NCI-H1930 (cell line): Measurements from ENCODE around the gene PLA2G4C.
A peak's percentile ranks its signal among the peaks of the same experiment; 100 is the strongest.

Experiments used
- DNase-seq, 2 experiments: peaks; one replicate each; lab custom pipeline; 2025; lab: John Stamatoyannopoulos, UW

Gene PLA2G4C, protein sequence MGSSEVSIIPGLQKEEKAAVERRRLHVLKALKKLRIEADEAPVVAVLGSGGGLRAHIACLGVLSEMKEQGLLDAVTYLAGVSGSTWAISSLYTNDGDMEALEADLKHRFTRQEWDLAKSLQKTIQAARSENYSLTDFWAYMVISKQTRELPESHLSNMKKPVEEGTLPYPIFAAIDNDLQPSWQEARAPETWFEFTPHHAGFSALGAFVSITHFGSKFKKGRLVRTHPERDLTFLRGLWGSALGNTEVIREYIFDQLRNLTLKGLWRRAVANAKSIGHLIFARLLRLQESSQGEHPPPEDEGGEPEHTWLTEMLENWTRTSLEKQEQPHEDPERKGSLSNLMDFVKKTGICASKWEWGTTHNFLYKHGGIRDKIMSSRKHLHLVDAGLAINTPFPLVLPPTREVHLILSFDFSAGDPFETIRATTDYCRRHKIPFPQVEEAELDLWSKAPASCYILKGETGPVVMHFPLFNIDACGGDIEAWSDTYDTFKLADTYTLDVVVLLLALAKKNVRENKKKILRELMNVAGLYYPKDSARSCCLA

DNA sequence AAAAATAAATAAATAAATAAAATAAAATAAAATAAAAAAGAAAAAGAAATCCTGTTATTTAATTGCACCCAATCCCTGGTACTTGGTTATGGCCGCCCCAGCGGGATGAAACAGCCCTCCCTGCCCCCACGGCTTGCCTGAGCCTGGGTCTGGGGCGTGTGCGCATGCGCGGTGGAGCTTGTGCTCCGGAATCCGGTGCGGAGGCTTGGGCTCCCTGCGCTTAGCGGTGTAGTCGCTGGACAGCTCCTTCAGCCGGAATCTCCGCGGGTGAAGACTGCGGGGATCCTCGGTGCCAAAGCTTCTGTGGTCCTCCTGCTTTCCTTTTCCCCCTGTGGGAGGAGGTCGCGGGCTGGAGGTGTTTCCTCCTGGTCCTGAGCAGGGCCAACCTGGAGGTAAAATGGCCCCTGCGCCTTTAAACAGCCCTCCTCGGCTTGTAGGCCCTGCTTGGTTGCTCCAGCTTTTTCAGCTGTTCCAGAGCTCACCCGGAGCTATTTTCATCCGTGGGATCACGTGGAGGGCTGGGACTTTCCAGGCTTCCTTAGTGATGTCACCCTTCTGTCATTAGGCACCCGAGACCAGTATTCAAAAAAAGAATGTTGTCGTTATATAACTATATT is at the start of gene PLA2G4C:
Gene PLA2G4C (minus strand): TSS at position 468 of the 617 bp plus-strand sequence. CDS start 4,288 bp downstream, outside the sequence.
- DNase-seq, result peak; percentile 82 to 94

DNA sequence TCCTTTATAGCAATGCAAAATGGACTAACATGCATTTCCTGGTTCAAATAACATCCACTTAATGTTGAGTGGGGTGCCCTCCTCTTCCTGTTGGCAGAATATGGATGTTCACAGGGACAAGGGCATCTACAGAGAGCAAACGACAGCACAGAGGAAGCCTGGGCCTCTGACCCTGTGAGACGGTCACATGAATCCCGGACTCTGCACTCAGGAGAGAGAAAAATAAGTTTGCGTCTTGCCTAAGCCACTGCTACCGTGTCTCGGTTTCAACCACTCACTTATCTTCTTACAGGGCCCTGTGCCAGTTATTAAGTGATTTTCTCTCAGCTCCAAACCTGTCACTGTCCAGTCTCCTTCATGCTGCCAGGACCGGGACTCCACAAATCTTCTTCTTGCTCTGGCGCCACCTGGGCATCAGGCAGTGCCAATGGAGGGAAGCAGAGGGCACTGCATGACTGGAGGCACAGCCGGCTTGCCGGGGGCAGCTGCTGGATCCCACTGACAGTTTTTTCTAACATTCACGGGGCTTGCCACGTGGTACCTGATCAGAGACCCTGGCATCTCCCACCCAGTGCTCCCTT is 47.7 kb upstream of the PLA2G4C start:
- no peak for DNase-seq

DNA sequence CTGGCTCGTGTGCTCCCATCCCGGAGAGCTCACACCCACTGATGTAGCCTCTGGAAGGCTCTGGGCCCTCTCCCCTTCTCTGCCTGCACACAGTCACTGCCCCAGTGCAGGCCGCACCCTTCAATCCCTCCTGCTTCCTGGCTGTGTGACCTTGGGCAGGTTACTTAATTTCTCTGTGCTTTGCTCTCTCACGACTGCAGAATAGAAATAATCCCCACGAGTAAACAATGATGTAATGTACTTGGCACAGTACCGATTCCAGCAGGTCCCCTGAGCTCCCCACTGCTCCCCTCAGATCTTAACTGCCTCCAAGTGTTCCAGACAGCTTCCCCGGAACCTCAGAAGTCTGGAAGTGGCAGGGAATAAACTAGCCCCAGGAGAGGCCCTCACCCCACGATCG is 43.4 kb upstream of the PLA2G4C start:
- DNase-seq, result no peak

DNA sequence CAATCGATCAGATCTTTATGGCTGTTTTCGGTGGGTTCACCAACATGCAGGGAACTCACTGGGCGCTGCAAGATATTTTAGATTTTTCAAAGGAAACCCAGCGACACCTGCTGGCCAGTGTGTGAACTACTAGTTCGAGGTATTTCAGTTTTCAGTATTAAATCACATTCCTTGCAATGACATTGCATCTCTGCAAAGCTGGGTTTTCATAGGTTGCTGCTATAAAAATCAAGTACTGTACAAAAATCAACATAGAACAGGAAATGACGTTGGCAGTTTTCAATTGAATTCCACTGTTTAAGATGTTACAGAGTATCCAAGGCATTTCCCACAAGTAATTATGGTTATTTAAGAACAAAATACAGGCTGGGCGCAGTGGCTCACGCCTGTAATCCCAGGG is 41.9 kb upstream of the PLA2G4C start:
- DNase-seq, result peak in 1 of 2 experiments; percentile 64

DNA sequence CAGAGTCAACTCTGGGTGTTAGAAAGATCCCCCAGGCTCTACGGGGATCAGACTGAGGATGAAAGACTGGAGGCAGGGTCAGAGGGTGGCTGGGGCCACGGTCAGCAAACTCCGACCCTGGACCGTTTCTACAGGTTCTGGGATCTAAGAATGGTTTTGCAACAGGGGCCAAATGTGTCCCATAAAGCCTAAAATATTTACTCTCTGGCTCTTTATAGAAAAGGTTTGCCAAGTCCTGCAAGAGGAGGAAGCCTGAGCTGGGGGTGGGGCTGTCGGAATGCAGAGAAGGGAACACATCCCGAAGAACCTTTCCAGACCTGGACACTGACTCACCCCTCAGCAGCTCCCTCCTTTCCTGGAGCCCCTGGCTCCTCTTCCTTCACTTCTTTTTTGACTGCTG is 38.8 kb upstream of the PLA2G4C start:
- no peak for DNase-seq

DNA sequence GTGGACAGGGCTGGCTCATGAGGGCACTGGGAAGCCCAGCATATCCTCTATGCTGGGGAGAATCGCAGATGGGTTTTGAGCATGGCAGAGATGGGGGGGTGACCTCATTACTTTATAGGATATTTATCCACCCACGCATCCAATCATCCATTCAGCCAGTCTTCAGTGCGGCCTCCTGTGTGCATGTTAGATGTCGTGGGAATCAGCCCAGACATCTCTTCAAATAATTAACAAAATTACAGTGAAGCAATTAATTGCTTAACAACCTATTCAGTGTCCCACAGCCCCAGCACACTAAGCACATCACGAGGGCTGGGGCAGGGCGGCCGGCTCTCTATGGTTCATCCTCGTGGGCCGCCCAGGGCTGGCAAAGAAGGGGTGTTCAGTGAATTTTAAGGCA is 38.0 kb upstream of the PLA2G4C start:
- DNase-seq, result no peak

DNA sequence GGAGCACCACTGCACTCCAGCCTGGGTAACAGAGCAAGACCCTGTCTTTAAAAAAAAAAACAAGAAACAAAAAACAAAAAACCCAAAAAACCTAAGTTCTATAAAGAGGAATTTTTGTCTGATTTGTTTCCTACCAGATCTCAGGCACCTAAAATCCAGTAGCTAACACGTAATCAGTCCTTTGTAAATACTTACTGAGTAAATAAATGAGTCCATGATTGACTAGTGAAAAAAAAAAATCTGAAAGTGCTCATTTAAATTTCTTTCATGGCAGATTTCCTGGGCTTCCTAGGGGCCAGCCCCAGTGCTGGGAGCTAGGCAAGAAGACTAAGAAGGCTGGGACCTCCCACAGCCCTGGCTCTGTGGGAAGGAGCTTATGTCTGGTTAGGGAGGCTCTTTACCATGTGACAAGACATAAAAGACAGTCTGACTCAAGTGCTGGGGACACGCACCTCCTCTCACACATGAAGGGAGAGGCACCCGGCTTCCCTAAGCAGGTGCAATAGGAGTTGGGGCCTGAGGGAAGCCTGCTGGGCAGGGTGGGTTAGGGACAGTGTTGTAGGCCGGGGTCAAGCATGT is 37.1 kb upstream of the PLA2G4C start:
- DNase-seq, result no peak

DNA sequence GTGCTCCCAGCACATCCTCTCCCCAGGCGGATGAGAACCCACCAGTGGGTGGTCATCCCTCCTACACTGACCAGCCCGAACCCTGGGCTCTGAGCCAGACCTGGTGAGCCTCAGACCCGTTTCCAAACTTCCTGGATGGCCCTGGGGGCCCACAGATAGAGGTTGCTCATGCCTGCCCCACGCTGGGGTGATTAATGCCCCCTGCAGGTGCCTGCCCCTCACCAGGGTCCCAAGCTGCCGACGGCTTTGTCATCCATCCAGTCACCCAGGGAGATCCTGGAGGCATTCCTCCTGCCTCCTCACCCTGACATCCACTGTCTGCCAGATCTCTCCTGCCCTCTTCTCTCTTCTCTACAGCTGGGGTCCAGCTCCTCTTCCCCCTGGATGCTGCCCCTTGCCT is 28.4 kb upstream of the PLA2G4C start:
- no peak for DNase-seq

DNA sequence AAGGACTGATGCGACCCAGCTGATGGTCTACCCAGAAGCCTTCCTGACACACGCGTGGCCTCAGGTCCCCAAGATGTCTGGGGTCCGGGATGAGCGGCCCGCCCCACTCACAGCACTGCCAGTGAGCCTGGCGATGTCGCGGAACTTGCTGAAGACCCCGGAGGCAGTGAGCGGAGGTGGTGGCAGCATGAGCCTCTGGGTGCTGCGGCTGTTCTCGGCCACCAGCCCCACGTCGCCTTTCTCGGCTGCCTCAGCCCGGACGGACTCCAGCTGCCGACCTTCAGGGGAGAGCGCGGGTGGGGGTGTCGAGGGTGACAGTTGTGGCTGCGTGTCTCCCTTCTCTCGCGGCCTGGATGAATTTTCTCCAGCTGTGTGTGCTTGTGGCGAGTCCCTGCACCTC is 26.8 kb upstream of the PLA2G4C start:
- no peak for DNase-seq

DNA sequence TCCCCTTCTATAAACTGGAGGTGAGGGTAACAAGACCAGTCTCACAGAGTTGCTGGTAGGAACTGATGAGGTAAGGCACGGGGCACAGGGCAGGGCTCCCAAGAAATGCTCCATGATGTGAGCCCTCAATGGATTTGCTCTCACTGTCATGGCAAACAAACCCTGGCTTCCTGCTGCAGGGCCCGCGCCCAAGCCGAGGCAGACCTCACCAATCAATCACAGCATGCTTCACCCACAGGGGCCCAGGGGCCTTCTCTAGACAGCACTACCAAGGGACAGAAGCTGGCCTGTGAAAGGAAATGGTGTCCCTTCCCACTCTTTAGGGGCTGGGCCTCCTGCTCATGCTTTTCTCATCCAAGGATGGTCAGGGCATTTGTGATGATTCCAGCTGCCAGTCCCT is 25.9 kb upstream of the PLA2G4C start:
- DNase-seq, result no peak

DNA sequence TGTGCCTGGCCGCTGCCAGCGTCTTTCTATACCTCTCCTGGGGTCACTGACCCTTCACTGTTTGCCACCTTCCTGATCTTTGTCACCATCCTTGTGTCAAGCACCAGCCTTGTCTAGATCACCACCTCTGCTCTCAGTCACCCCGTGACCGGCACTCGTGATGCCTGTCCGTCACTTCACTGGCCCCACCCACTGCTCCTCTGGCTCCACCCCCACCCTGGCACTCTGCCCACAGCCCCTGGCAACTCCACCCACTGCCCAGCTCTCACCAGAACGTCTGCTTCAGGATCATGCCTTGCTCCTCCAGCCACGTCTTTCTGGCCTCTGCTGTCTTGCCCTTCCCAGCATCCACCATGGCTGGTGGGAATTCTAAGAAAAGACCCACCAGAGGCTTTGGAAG is 24.8 kb upstream of the PLA2G4C start:
- no peak for DNase-seq

DNA sequence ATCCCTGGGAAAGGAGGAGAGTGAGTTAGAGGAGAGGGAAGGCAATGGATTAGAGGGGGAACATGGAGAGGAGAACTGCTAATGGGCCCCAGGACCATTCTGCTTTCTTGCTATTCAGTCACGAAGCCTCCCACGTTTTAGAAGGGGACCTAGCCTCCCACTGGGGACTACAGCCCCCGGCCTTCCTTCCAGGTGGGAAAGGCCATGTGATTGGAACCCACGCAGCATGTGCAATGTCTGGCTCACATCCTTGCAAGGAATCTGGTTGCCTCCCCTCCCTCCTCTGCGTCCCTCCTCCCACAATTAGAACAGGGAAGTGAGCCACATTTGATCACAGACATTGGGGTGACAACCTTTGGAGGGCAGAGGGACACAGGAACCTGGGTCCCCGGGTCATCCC is 22.5 kb upstream of the PLA2G4C start:
- DNase-seq, result no peak

DNA sequence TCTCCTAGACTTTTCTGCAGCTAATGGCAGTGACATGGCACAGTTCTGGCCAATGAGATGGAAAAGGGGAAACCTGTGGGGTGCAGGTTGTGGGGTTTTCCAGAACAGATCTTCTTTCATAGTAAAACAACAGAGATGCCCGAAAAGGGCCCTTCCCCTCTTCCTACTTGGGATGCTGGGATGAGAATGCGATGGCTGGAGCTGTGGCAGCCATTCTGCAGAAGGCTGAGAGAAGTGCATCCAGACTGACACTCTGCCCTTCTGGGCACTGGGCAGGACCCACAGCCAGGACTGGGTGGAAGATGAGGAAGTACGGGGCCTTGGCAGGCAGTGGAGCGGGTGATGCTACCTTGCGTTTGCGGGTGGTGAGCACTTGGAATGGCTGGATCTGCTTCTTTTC is 16.9 kb upstream of the PLA2G4C start:
- DNase-seq, result no peak

DNA sequence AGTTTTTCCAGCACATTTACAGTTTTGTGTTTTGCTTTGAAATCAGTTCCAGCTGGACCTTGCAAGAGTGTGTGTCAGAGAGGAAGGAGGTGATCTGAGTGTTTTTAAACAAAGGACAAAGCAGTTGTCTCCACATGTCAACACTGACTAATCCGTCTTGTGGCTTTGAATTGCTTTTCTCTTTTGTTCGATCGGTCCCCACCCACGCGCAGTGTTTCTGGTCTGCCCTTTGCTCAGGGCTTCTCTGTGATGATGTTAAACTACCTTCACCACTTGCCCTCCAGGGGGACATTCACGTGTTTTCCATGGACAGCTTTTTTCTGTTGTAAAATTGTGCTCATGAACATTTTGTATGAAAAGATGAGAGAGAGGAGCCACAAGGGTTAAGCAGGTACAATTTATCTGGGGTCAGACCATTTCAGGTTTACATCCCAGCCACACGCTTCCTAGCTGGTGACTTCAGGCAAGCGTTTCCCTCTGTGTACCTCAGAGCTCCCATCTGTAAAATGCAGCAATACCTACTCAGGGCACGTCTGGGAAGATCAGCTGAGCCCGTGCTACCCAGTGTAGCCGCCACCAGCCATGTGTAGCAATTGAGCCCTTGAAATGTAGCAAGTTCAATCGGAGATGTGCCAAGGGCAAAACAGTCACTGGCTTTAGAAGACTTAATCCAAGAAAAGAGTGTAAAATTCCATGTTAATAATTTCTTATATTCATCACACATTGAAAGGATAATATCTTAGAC is 13.5 kb upstream of the PLA2G4C start:
- DNase-seq, result no peak

DNA sequence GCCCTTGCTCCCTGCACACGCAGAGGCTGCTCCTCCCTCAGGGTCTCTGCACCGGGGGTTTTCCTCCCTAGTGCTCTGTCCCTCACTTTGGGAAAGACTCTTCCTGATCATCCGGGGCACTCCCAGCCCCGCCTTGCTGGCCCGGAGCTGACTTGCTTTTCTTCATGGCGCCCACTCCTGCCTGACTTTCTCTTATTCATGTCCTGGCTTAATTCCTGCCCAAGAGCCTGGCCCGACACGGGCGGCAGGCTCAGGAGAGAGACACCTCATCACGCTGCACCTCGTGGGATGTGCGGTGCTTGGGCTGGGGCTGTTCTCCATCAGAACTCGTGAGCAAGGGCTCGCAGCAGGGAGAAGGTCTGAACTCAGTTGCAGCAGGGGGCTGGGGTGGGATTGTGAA is 11.8 kb upstream of the PLA2G4C start:
- no peak for DNase-seq

DNA sequence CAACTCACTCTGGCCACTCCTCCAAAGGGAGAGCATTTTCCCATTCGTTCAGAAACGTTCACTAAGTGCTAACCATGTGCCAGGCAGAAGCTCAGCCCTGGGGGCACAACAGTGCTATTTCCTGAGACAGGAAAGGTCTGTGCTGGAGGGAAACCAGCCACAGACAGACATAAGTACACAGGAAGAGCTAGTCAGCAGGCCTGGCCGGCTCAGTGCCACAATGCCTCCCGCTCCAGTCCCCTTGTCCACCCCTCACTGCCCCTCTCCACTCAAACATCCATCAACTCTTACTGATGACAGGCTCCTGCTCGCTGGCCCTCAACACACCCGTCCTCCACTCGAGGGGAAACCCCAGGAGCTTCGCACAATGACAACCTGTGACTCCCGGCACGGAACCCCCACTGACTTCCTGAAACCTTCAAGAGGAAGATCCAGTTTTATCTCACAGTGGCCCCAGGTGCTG is 11.3 kb upstream of the PLA2G4C start:
- DNase-seq, result no peak

DNA sequence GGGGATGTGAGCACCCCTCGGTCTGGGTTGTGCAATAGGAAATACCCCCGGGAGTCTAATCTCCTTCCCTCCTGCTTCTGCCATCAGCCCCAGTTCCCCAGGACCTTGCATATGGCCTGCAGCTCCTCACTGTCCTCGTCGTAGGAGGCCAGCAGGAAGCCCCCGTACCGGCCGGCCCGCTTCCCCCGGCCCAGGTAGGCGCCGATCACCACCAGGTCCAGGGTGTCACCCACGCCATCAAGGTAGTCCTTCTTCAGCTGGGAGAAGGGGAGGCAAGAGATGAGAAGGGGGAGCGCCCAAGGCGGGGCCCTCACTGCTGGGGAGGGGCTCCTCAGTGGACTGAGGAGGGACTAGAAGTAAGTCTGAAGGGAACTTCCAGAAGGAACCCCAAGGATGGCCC is 10.4 kb upstream of the PLA2G4C start:
- DNase-seq, result no peak

DNA sequence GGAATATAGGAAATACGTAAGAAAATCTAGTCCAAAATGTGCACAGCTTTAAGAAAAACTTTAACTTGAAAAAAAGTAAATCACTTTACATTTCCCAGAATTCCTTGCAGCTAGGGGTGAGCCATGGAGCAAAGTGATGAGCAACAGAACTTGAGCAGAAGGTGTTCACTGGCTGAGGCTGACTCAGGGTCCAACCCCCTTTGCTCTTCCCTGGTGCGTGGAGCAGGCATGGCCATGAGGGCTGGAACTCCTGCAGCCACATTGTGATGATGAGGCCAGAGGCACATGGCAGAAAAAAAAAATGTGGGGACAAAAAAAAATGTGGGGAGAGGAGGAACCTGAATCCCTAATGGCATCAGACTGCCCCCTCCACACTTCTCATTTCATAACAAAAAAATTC is 9.9 kb upstream of the PLA2G4C start:
- DNase-seq, result no peak

DNA sequence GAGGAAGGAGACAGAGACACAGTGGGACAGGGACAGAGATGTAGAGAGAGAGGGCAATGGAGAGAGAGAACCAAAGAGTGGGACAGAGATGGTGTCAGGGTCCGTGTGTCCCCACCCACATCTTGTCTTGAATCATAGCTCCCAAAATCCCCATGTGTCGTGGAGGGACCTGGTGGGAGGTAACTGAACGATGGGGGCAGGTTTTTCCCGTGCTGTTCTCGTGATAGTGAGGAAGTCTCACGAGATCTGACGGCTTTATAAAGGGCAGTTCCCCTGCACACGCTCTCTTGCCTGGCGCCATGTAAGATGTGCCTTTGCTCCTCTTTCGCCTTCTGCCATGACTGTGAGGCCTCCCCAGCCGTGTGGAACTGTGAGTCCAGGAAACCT is 7.5 kb upstream of the PLA2G4C start:
- no peak for DNase-seq

DNA sequence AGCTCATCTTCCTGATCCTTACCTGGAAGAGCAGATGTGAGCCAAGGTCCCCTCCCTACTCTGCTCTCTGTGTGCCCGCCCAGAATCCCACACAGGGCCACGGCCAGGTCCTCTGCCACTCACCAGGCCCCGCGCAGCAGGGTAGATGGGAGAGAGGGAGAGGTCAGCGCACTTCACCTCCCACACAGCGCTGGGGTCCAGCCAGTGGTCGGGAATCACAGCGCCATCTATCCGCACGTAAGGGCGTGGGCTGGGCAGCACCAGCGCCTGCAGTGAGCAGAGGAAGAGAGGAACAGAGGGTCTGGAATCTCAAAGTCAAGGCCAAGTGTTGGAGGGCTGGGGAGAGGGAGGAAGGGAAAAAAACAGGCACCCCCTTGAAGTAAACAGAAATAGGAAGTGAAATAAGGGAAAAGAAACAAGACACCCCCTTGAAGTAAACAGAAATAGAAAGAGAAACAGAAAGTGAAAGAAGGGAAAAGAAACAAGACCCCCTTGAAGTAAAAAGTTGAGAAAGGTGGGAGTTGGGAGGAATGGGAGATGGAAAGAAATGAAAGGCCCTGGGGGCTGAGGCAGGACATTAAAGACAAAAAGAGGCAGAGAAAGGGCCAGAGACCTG is 7.0 kb upstream of the PLA2G4C start:
- no peak for DNase-seq

DNA sequence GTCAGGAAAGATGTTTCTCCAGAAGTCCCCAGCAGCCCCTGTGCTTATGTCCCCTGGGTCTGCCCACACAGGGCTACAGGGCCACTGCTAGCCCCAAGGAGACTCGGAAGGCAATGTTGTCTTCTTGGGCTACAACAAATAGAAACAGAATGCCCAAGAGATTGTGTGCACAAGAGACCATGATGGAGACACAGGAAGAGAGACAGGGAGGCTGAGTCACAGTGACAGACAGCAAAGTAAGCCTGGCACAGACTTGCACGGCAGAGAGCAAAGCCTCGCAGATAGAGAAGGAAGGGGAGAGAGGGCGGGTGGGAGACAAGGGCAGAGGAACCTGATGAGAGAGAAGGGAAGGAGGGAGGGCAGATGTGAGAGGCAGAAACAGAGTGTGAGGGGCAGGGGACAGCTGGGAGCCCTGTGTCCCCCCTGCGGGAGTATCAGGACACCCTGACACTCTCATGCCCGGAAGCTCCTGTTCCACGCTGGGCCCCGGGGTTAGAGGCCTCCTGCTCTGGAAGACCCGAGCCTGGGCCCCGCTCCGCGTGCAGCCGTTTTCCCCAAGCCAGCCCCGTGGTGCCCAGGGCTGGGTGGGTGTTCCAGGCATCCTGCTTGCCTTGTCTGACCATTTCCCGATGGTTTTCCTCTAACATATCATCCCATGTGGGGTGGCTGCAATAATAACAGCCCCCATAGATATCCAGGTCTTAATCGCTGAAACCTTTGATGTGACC is 2.7 kb upstream of the PLA2G4C start:
- no peak for DNase-seq
